Right atrium auricular region (tissue), 2 donors: Measurements from ENCODE around the gene FOXS1. TPM values are rescaled to one million over a fixed set of nuclear protein-coding genes. Genes with fewer than 3 reads are reported as not detected.

Experiments
- DNase-seq: peaks from one replicate; pipeline ENCODE4 v3.0.0-alpha.2; 2019; ENCODE audit warnings: low spot score
- H3K27ac ChIP-seq, 2 donors: fragments of 200-600 bp; sonication (generic); 1 replicate in 1 of 2; 2 replicates in 1 of 2; pipeline ENCODE4 v1.5.1; 2016 to 2019
- H3K27me3 ChIP-seq, 2 donors: fragments of 200-600 bp; sonication (generic); one replicate each; pipeline versions ENCODE4 v1.5.1 to v1.6.0; 2017 to 2019
- H3K36me3 ChIP-seq: fragments of 200-600 bp; sonication (generic); one replicate; pipeline ENCODE4 v1.5.1; 2016
- H3K4me1 ChIP-seq, 2 donors: fragments of 200-600 bp; sonication (generic); one replicate each; pipeline versions ENCODE4 v1.5.1 to v1.6.0; 2017 to 2019
- H3K4me3 ChIP-seq, 2 donors: fragments of 200-600 bp; sonication (generic); 1 replicate in 1 of 2; 2 replicates in 1 of 2; pipeline ENCODE4 v1.5.1; 2017 to 2019; ENCODE audit warnings: mild to moderate bottlenecking in 1 of 2, moderate library complexity in 1 of 2
- H3K9me3 ChIP-seq, 2 donors: fragments of 200-600 bp; sonication (generic); one replicate each; pipeline ENCODE4 v1.5.1; 2019
- CTCF ChIP-seq, 2 donors: fragments of 200-600 bp; sonication (generic); IDR thresholded peaks; one replicate each; pipeline ENCODE4 v1.5.1; 2019; ENCODE audit warnings: antibody characterized with exemption in 2 of 2
- total RNA-seq, 2 donors: library from RNA; depleted of rRNA; stranded (reverse); fragments of >200 nt; gene quantifications; one replicate each; pipeline ENCODE4 v1.1.0, GENCODE V29; 2016

Gene FOXS1
- total RNA-seq, 2 donors from 2014 or later: 1.9 to 4.2 TPM

GRCh38 chr20:31809661-31810060, 35.7 kb downstream of the FOXS1 start:
- Histone ChIP-seq H3K9me3 (no peaks in the 10 kb centered on the region), H3K36me3 (no peaks in the 10 kb centered on the region), H3K4me1 (peaks cover 0 to 38% of the 10 kb centered on the region in 2 donors), H3K4me3 (no peak overlapping the region), H3K27ac (no peak overlapping the region), H3K27me3 (no peaks in the 10 kb centered on the region)
- no peak for TF ChIP-seq CTCF (IDR thresholded peaks at IDR 0.05)
- no peak for DNase-seq

- H3K4me1 ChIP-seq: peaks cover 0 to 35% of the 10 kb centered on the region in 2 donors
- H3K27ac ChIP-seq: no peak overlapping the region
- no peak for DNase-seq
- no peaks in the 10 kb centered on the region for H3K36me3 ChIP-seq
- H3K9me3 ChIP-seq: no peaks in the 10 kb centered on the region
- no peak for TF ChIP-seq CTCF (IDR thresholded peaks at IDR 0.05)
- no peak overlapping the region for H3K4me3 ChIP-seq
- no peaks in the 10 kb centered on the region for H3K27me3 ChIP-seq
Observed at GRCh38 chr20:31808481-31808880, 36.9 kb downstream of the FOXS1 start.

- peaks cover 0 to 19% of the 10 kb centered on the region in 2 donors for H3K4me1 ChIP-seq
- H3K9me3 ChIP-seq: no peaks in the 10 kb centered on the region
- H3K27me3 ChIP-seq: no peaks in the 10 kb centered on the region
- no peak for TF ChIP-seq CTCF (IDR thresholded peaks at IDR 0.05)
- no peak for DNase-seq
- no peak overlapping the region for H3K4me3 ChIP-seq
- no peak overlapping the region for H3K27ac ChIP-seq
- no peaks in the 10 kb centered on the region for H3K36me3 ChIP-seq
Observed at GRCh38 chr20:31806564-31807355, 38.6 kb downstream of the FOXS1 start.

GRCh38 chr20:31803552-31804291, 41.7 kb downstream of the FOXS1 start:
- H3K36me3 ChIP-seq: no peaks in the 10 kb centered on the region
- no peak for TF ChIP-seq CTCF (IDR thresholded peaks at IDR 0.05)

GRCh38 chr20:31801508-31801907, 43.9 kb downstream of the FOXS1 start:
- no peak for DNase-seq
- Histone ChIP-seq H3K4me3 (no peak overlapping the region), H3K4me1 (no peaks in the 10 kb centered on the region), H3K27me3 (no peaks in the 10 kb centered on the region), H3K27ac (no peak overlapping the region), H3K36me3 (no peaks in the 10 kb centered on the region), H3K9me3 (no peaks in the 10 kb centered on the region)
- TF ChIP-seq CTCF (IDR thresholded peaks at IDR 0.05): no peak

More at GRCh38 chr20:31803552-31804291, 41.7 kb downstream of the FOXS1 start:
- Histone ChIP-seq H3K9me3 (no peaks in the 10 kb centered on the region), H3K27ac (no peak overlapping the region), H3K4me1 (no peaks in the 10 kb centered on the region), H3K4me3 (no peak overlapping the region), H3K27me3 (no peaks in the 10 kb centered on the region)
- DNase-seq: no peak
